Mesenchymal stem cell (in vitro differentiated cells and primary cell): ENCODE results near the gene PDE7B.
A peak's percentile ranks its signal among the peaks of the same experiment; 100 is the strongest.

Experiments used
- DNase-seq: peaks from one replicate; pipeline ENCODE4 v3.0.0-alpha.2; 2013
- H2AFZ ChIP-seq: one replicate; pipeline ENCODE4 v1.6.1; 2013; ENCODE audit warnings: low read depth, mild to moderate bottlenecking, control low read depth, inconsistent platforms, low read length, moderate library complexity
- H2AK5ac ChIP-seq: 2 replicates; pipeline ENCODE4 v1.6.1; 2013; ENCODE audit warnings: low read length, moderate library complexity, mild to moderate bottlenecking, inconsistent platforms; ENCODE audit not compliant: severe bottlenecking
- H2BK120ac ChIP-seq: one replicate; pipeline ENCODE4 v1.6.1; 2013; ENCODE audit warnings: low read depth, mild to moderate bottlenecking, inconsistent platforms, low read length, moderate library complexity
- H2BK12ac ChIP-seq, 2 experiments: one replicate each; pipeline ENCODE4 v1.6.1; 2013; ENCODE audit warnings: inconsistent platforms in 2 of 2, low read length in 2 of 2, mild to moderate bottlenecking in 2 of 2, moderate library complexity in 2 of 2, control low read depth in 1 of 2
- H2BK15ac ChIP-seq: one replicate; pipeline ENCODE4 v1.6.1; 2013; ENCODE audit warnings: mild to moderate bottlenecking, low read depth, inconsistent platforms; ENCODE audit not compliant: poor library complexity, severe bottlenecking
- H2BK5ac ChIP-seq: 2 replicates; pipeline ENCODE4 v1.6.1; 2013; ENCODE audit warnings: low read depth, mild to moderate bottlenecking, low read length, control low read depth, inconsistent platforms; ENCODE audit not compliant: poor library complexity, severe bottlenecking
- H3K14ac ChIP-seq, 2 experiments: one replicate each; pipeline ENCODE4 v1.6.1; 2013; ENCODE audit warnings: inconsistent platforms in 2 of 2, low read length in 2 of 2, control low read depth in 1 of 2, mild to moderate bottlenecking in 1 of 2, moderate library complexity in 1 of 2
- H3K18ac ChIP-seq, 2 experiments: one replicate each; pipeline ENCODE4 v1.6.1; 2013; ENCODE audit warnings: inconsistent platforms in 2 of 2, low read length in 2 of 2, control low read depth in 1 of 2, low read depth in 1 of 2, mild to moderate bottlenecking in 1 of 2
- H3K23ac ChIP-seq, 2 experiments: one replicate each; pipeline ENCODE4 v1.6.1; 2013; ENCODE audit warnings: inconsistent platforms in 2 of 2, low read length in 2 of 2, mild to moderate bottlenecking in 2 of 2, moderate library complexity in 2 of 2, control low read depth in 1 of 2
- H3K27ac ChIP-seq: 2 replicates; pipeline ENCODE4 v1.5.1; 2013; ENCODE audit warnings: mild to moderate bottlenecking, moderate library complexity, low read length, control low read depth, inconsistent platforms; ENCODE audit not compliant: poor library complexity, severe bottlenecking
- H3K27me3 ChIP-seq, 2 experiments: 2 replicates each; pipeline versions ENCODE4 v1.6.1 to v1.7.0; 2013; ENCODE audit warnings: low read length in 2 of 2, mild to moderate bottlenecking in 2 of 2, moderate library complexity in 2 of 2, control low read depth in 1 of 2, inconsistent platforms in 1 of 2; ENCODE audit not compliant: control insufficient read depth in 1 of 2, insufficient read depth in 1 of 2
- H3K36me3 ChIP-seq, 2 experiments: 2 replicates each; pipeline versions ENCODE4 v1.6.1 to v1.7.0; 2013; ENCODE audit warnings: low read length in 2 of 2, control low read depth in 1 of 2, inconsistent platforms in 1 of 2, low read depth in 1 of 2, mild to moderate bottlenecking in 1 of 2; ENCODE audit not compliant: insufficient read depth in 2 of 2, control insufficient read depth in 1 of 2
- H3K4ac ChIP-seq, 2 experiments: one replicate each; pipeline ENCODE4 v1.6.1; 2013; ENCODE audit warnings: inconsistent platforms in 2 of 2, low read length in 2 of 2, mild to moderate bottlenecking in 2 of 2, moderate library complexity in 2 of 2, control low read depth in 1 of 2, low read depth in 1 of 2
- H3K4me1 ChIP-seq: 2 replicates; pipeline ENCODE4 v1.6.1; 2013; ENCODE audit warnings: low read depth, low read length, control low read depth; ENCODE audit not compliant: control insufficient read depth, insufficient read depth
- H3K4me2 ChIP-seq: 2 replicates; pipeline ENCODE4 v1.6.1; 2013; ENCODE audit warnings: low read length, mild to moderate bottlenecking, inconsistent platforms; ENCODE audit not compliant: poor library complexity, severe bottlenecking
- H3K4me3 ChIP-seq, 2 experiments: 2 replicates each; pipeline versions ENCODE4 v1.5.1 to v1.7.0; 2013; ENCODE audit warnings: low read length in 2 of 2, mild to moderate bottlenecking in 2 of 2, control low read depth in 1 of 2, low read depth in 1 of 2; ENCODE audit not compliant: insufficient read depth in 1 of 2
- H3K79me1 ChIP-seq: replicated peaks from 2 replicates; pipeline ENCODE4 v1.6.1; 2013; ENCODE audit warnings: mild to moderate bottlenecking, control low read depth, low read length, inconsistent platforms; ENCODE audit not compliant: poor library complexity, severe bottlenecking
- H3K9ac ChIP-seq: 2 replicates; pipeline ENCODE4 v1.7.0; 2013; ENCODE audit warnings: mild to moderate bottlenecking, low read length, moderate library complexity
- H3K9me3 ChIP-seq: 2 replicates; pipeline ENCODE4 v1.7.0; 2013; ENCODE audit warnings: mild to moderate bottlenecking, low read length; ENCODE audit not compliant: control insufficient read depth
- H4K8ac ChIP-seq: one replicate; pipeline ENCODE4 v1.6.1; 2013; ENCODE audit warnings: inconsistent platforms, mild to moderate bottlenecking, low read length, moderate library complexity
- H4K91ac ChIP-seq: one replicate; pipeline ENCODE4 v1.6.1; 2013; ENCODE audit warnings: mild to moderate bottlenecking, low read length, inconsistent platforms
- WGBS: methylation state at CpG from one replicate; pipeline ENCODE4 v1.1.7; 2013; ENCODE audit warnings: mixed read lengths; 5-methylcytosine and 5-hydroxymethylcytosine counted together

PDE7B gene

GRCh38 chr6:136014454-136015437 is 163.2 kb downstream of the PDE7B start:
- 71% methylated on average over 13 of the region's 15 CpGs for WGBS
- peak overlapping the region; percentile 14 for H2AFZ ChIP-seq
- no peak overlapping the region for H4K91ac ChIP-seq
- H3K79me1 ChIP-seq, result peaks cover 6% of the 10 kb centered on the region
- peak overlapping the region; percentile 73 for H3K9ac ChIP-seq
- no peak overlapping the region for H3K14ac ChIP-seq
- peak overlapping the region in 1 of 2 experiments; percentile 15 for H3K4ac ChIP-seq
- H3K23ac ChIP-seq, result no peak overlapping the region
- no peak overlapping the region for H2BK15ac ChIP-seq
- H3K9me3 ChIP-seq, result no peaks in the 10 kb centered on the region
- H2BK120ac ChIP-seq, result peak overlapping the region; percentile 61
- peak overlapping the region; percentile 99 for H3K27ac ChIP-seq
- H3K4me1 ChIP-seq, result peaks cover 7% of the 10 kb centered on the region
- peak overlapping the region in 1 of 2 experiments; percentile 0 for H3K4me3 ChIP-seq
- H3K36me3 ChIP-seq, result no peaks in the 10 kb centered on the region
- H3K4me2 ChIP-seq, result peak overlapping the region; percentile 81
- no peak overlapping the region for H2AK5ac ChIP-seq
- no peak overlapping the region for H4K8ac ChIP-seq
- H3K18ac ChIP-seq, result peak overlapping the region; percentile 21 to 54
- H2BK12ac ChIP-seq, result no peak overlapping the region
- peak; percentile 97 for DNase-seq
- H2BK5ac ChIP-seq, result peak overlapping the region; percentile 79
- H3K27me3 ChIP-seq, result no peaks in the 10 kb centered on the region

GRCh38 chr6:136015531-136015930 is 164.0 kb downstream of the PDE7B start:
- no peaks in the 10 kb centered on the region for H3K36me3 ChIP-seq
- no peaks in the 10 kb centered on the region for H3K9me3 ChIP-seq
- H3K27ac ChIP-seq, result peak overlapping the region; percentile 99
- no peak for DNase-seq
- no peak overlapping the region for H4K91ac ChIP-seq
- H3K14ac ChIP-seq, result no peak overlapping the region
- H3K4me3 ChIP-seq, result no peak overlapping the region
- H2AFZ ChIP-seq, result no peak overlapping the region
- no peak overlapping the region for H4K8ac ChIP-seq
- WGBS, result 17% methylated on average over 2 of the region's 4 CpGs
- no peaks in the 10 kb centered on the region for H3K27me3 ChIP-seq
- H2BK120ac ChIP-seq, result no peak overlapping the region
- no peak overlapping the region for H2AK5ac ChIP-seq
- peaks cover 7% of the 10 kb centered on the region for H3K4me1 ChIP-seq
- no peak overlapping the region for H2BK15ac ChIP-seq
- H2BK12ac ChIP-seq, result no peak overlapping the region
- peak overlapping the region; percentile 73 for H3K9ac ChIP-seq
- H3K4me2 ChIP-seq, result no peak overlapping the region
- H3K23ac ChIP-seq, result no peak overlapping the region
- H3K18ac ChIP-seq, result no peak overlapping the region
- peak overlapping the region; percentile 44 for H2BK5ac ChIP-seq
- H3K4ac ChIP-seq, result no peak overlapping the region
- H3K79me1 ChIP-seq, result peaks cover 6% of the 10 kb centered on the region

- Histone ChIP-seq H3K9ac (no peak overlapping the region), H3K27me3 (no peaks in the 10 kb centered on the region), H3K4me2 (no peak overlapping the region), H3K23ac (no peak overlapping the region), H3K4me1 (peaks cover 7% of the 10 kb centered on the region), H2BK12ac (no peak overlapping the region), H3K4me3 (no peak overlapping the region), H4K91ac (no peak overlapping the region), H3K9me3 (no peaks in the 10 kb centered on the region), H2BK120ac (no peak overlapping the region), H4K8ac (no peak overlapping the region), H3K18ac (no peak overlapping the region), H3K4ac (no peak overlapping the region), H2AK5ac (peak overlapping the region; percentile 62), H3K36me3 (no peaks in the 10 kb centered on the region), H2AFZ (no peak overlapping the region), H2BK5ac (no peak overlapping the region), H3K27ac (peak overlapping the region; percentile 62), H2BK15ac (no peak overlapping the region), H3K14ac (no peak overlapping the region), H3K79me1 (peaks cover 4% of the 10 kb centered on the region)
- no peak for DNase-seq
- 98% methylated on average over 7 of the region's 9 CpGs for WGBS
Observed at GRCh38 chr6:136016228-136017225, 165.0 kb downstream of the PDE7B start.
